Trophoblast cell (in vitro differentiated cells and primary cell): ENCODE measurements around the gene UHMK1.
A peak's percentile ranks its signal among the peaks of the same experiment; 100 is the strongest.

ENCODE experiments used
- DNase-seq, 2 donors: peaks; one replicate each; pipeline ENCODE4 v3.0.0-alpha.2; 2016
- H2AFZ ChIP-seq: 2 replicates; pipeline ENCODE4 v1.6.1; 2013; ENCODE audit warnings: low read length, moderate library complexity, mild to moderate bottlenecking; ENCODE audit not compliant: insufficient read depth, poor library complexity
- H2AK5ac ChIP-seq: 2 replicates; pipeline ENCODE4 v1.6.1; 2013; ENCODE audit warnings: mild to moderate bottlenecking, low read length
- H2BK120ac ChIP-seq: 2 replicates; pipeline ENCODE4 v1.6.1; 2013; ENCODE audit warnings: low read length, mild to moderate bottlenecking, moderate library complexity; ENCODE audit not compliant: insufficient read depth, poor library complexity
- H2BK12ac ChIP-seq: 2 replicates; pipeline ENCODE4 v1.6.1; 2013; ENCODE audit warnings: mild to moderate bottlenecking, low read length, moderate library complexity
- H2BK5ac ChIP-seq: 2 replicates; pipeline ENCODE4 v1.6.1; 2013; ENCODE audit warnings: low read length, low read depth, moderate library complexity, mild to moderate bottlenecking; ENCODE audit not compliant: poor library complexity
- H3K14ac ChIP-seq: 2 replicates; pipeline ENCODE4 v1.6.1; 2013; ENCODE audit warnings: mild to moderate bottlenecking, low read length
- H3K18ac ChIP-seq: 2 replicates; pipeline ENCODE4 v1.6.1; 2013; ENCODE audit warnings: mild to moderate bottlenecking, low read length
- H3K23ac ChIP-seq: 2 replicates; pipeline ENCODE4 v1.6.1; 2013; ENCODE audit warnings: low read length
- H3K27ac ChIP-seq: 2 replicates; pipeline ENCODE4 v1.5.1; 2013; ENCODE audit warnings: low read depth, mild to moderate bottlenecking, inconsistent platforms, low read length, moderate library complexity
- H3K27me3 ChIP-seq: 2 replicates; pipeline ENCODE4 v1.6.1; 2013; ENCODE audit warnings: inconsistent platforms, mild to moderate bottlenecking, low read length, moderate library complexity; ENCODE audit not compliant: insufficient read depth
- H3K36me3 ChIP-seq, 2 experiments: 1 replicate in 1 of 2; 2 replicates in 1 of 2; pipeline ENCODE4 v1.6.1; 2013; ENCODE audit warnings: low read length in 2 of 2, mild to moderate bottlenecking in 2 of 2, moderate library complexity in 1 of 2; ENCODE audit not compliant: insufficient read depth in 2 of 2, control insufficient read depth in 1 of 2
- H3K4ac ChIP-seq: 2 replicates; pipeline ENCODE4 v1.6.1; 2013; ENCODE audit warnings: low read depth, mild to moderate bottlenecking, low read length, moderate library complexity
- H3K4me1 ChIP-seq, 2 experiments: 1 replicate in 1 of 2; 2 replicates in 1 of 2; pipeline ENCODE4 v1.6.1; 2013; ENCODE audit warnings: low read length in 2 of 2, mild to moderate bottlenecking in 2 of 2, moderate library complexity in 1 of 2; ENCODE audit not compliant: insufficient read depth in 2 of 2, control insufficient read depth in 1 of 2
- H3K4me2 ChIP-seq: 2 replicates; pipeline ENCODE4 v1.6.1; 2013; ENCODE audit warnings: inconsistent platforms, mild to moderate bottlenecking, low read length, moderate library complexity
- H3K4me3 ChIP-seq: 2 replicates; pipeline ENCODE4 v1.5.1; 2013; ENCODE audit warnings: mild to moderate bottlenecking, low read depth, low read length, inconsistent platforms
- H3K79me1 ChIP-seq: one replicate; pipeline ENCODE4 v1.6.1; 2013; ENCODE audit warnings: low read length
- H3K79me2 ChIP-seq: 2 replicates; pipeline ENCODE4 v1.6.1; 2013; ENCODE audit warnings: low read length, mild to moderate bottlenecking; ENCODE audit not compliant: control insufficient read depth, insufficient read depth, poor library complexity
- H3K9ac ChIP-seq: 2 replicates; pipeline ENCODE4 v1.6.1; 2013; ENCODE audit warnings: mild to moderate bottlenecking, low read length
- H3K9me3 ChIP-seq: 2 replicates; pipeline ENCODE4 v1.6.1; 2013; ENCODE audit warnings: low read depth, mild to moderate bottlenecking, control low read depth, inconsistent platforms, low read length; ENCODE audit not compliant: insufficient read depth
- H4K12ac ChIP-seq: 2 replicates; pipeline ENCODE4 v1.6.1; 2013; ENCODE audit warnings: low read depth, mild to moderate bottlenecking, low read length, moderate library complexity
- H4K8ac ChIP-seq: 2 replicates; pipeline ENCODE4 v1.6.1; 2013; ENCODE audit warnings: low read depth, mild to moderate bottlenecking, low read length, moderate library complexity
- H4K91ac ChIP-seq: one replicate; pipeline ENCODE4 v1.6.1; 2013; ENCODE audit warnings: low read depth, mild to moderate bottlenecking, low read length, moderate library complexity
- WGBS: extraction: QIAGEN DNeasy Blood & Tissue Kit; methylation state at CpG from one replicate; pipeline ENCODE4 v1.1.7; 2013; ENCODE audit warnings: missing lambda C conversion rate; ENCODE audit not compliant: insufficient read length, insufficient coverage; ENCODE audit errors: extremely low coverage; 5-methylcytosine and 5-hydroxymethylcytosine counted together

UHMK1 gene

DNA sequence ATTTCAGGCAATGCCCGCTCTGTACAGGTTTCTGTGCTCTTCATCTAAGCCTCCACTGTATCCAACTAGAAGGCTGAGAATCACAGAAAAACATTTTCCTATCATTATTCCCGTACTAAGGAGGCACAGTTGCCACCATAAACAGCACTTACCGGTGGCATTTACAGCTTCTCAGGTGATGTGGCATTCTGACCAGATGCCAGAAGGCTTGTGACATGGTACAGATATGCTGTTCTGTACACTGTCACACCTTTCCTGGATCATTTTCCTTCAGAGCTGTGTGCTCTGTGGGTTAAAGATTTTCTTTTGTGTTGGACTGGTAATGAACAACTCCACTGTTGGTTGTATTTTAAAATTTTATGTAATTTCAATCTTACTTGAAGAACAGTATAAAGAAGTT, 59.9 kb downstream of the UHMK1 start:
- no peaks in the 10 kb centered on the region for H3K36me3 ChIP-seq
- H3K27ac ChIP-seq = no peak overlapping the region
- H3K9me3 ChIP-seq = peaks cover 2% of the 10 kb centered on the region

DNA sequence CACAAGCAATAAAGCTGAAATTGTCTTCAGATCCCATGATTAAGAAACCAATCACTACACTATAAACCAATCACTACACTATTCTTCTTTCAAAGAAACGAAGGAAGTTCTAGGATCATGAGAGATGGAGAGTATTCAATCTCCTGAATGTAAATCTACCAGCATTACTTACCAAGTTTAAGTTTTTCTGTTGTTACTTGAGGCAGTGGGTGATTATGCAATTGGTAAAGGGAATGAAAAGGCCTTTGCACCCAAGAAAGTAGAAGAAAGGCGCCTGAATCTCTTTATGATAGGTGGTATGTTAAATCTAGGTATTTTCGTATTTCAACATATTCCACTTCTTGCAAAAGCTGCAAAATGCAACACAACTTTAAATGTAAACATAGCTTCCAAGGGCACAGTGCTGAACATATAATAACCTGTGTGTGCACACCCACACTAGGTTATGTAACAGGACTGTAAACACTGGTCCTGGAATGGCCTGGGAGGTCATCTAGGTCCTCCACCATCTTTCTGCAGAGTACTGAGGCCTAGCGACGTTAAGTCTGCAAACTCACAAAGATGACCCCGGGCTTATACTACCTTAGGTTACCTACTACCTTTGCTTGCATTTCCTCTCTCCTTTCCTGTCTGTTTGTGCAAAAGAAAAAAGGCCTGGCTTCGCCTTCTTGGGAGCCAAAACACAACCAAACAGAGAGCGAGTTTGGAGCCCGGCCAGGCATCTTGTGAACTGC, 62.9 kb downstream of the UHMK1 start:
- Histone ChIP-seq H2BK5ac (peak overlapping the region; percentile 24), H3K36me3 (no peaks in the 10 kb centered on the region), H3K27me3 (no peaks in the 10 kb centered on the region), H3K4me1 (peaks cover 3 to 4% of the 10 kb centered on the region in 2 experiments), H4K12ac (peak overlapping the region; percentile 2), H4K8ac (peak overlapping the region; percentile 81), H2BK12ac (no peak overlapping the region), H3K23ac (no peak overlapping the region), H3K4me2 (peak overlapping the region; percentile 94), H3K9ac (peak overlapping the region; percentile 94), H2BK120ac (no peak overlapping the region), H3K14ac (no peak overlapping the region), H3K27ac (peak overlapping the region; percentile 62), H2AK5ac (no peak overlapping the region), H3K9me3 (peaks cover 2% of the 10 kb centered on the region), H3K4me3 (no peak overlapping the region), H3K4ac (peak overlapping the region; percentile 13), H2AFZ (peak overlapping the region; percentile 18), H3K79me1 (peaks cover 9% of the 10 kb centered on the region), H3K18ac (peak overlapping the region; percentile 6), H4K91ac (peak overlapping the region; percentile 11), H3K79me2 (peaks cover 7% of the 10 kb centered on the region)
- peak in 1 of 2 donors; percentile 41 for DNase-seq
- whole genome bisulfite sequencing = no CpG with 5 or more reads among the region's 9 CpGs

More for the DNA sequence above, 59.9 kb downstream of the UHMK1 start:
- H3K27me3 ChIP-seq = no peaks in the 10 kb centered on the region
- no peak overlapping the region for H3K9ac ChIP-seq
- peaks cover 3 to 4% of the 10 kb centered on the region in 2 experiments for H3K4me1 ChIP-seq
- H2BK120ac ChIP-seq = no peak overlapping the region
- H3K4me3 ChIP-seq = no peak overlapping the region
- H3K79me2 ChIP-seq = peaks cover 7% of the 10 kb centered on the region
- no peak overlapping the region for H2AFZ ChIP-seq
- no peak overlapping the region for H4K12ac ChIP-seq
- H2AK5ac ChIP-seq = no peak overlapping the region
- H3K79me1 ChIP-seq = peaks cover 9% of the 10 kb centered on the region
- no CpG with 5 or more reads among the region's 3 CpGs for WGBS
- H3K4ac ChIP-seq = no peak overlapping the region
- no peak overlapping the region for H2BK12ac ChIP-seq
- no peak overlapping the region for H4K8ac ChIP-seq
- no peak overlapping the region for H2BK5ac ChIP-seq
- DNase-seq = no peak
- no peak overlapping the region for H3K23ac ChIP-seq
- no peak overlapping the region for H3K4me2 ChIP-seq
- no peak overlapping the region for H3K18ac ChIP-seq
- no peak overlapping the region for H3K14ac ChIP-seq
- no peak overlapping the region for H4K91ac ChIP-seq

DNA sequence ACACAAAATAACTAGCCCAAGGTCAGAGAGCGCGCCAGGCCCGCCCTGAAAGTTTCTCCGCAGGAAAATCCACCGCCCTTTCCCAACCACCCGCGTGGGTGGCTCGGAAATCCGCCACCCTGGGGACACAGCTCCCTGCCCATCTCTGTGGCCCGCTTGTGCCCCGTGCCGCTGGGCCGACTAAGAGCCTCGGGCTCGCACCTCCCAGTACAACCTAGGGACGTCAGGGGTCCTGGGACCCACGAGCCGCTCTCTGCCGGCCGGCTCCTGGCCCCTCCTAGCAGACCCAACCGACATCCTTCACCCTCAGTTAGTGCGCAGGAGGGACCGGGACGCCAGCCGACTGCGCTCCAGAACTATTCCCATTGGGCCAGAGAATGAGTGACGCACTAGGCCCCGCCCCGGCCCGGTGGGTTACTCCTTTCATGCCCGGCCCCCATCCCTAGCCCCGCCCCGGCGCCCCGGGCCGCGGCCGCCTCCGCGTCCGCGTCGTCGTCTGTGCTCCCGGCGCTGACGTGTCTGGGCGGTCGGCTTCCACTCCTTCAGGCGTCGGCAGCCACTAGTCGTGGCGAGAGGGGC, 63.5 kb downstream of the UHMK1 start:
- Histone ChIP-seq H2BK5ac (peak overlapping the region; percentile 24), H3K14ac (peak overlapping the region; percentile 2), H3K79me1 (peaks cover 9% of the 10 kb centered on the region), H3K18ac (peak overlapping the region; percentile 6), H2AK5ac (no peak overlapping the region), H3K4me1 (peaks cover 3% of the 10 kb centered on the region in 2 experiments), H2BK12ac (no peak overlapping the region), H3K27ac (peak overlapping the region; percentile 68), H3K79me2 (peaks cover 7% of the 10 kb centered on the region), H3K36me3 (peaks cover 0 to 2% of the 10 kb centered on the region in 2 experiments), H3K4me2 (peak overlapping the region; percentile 94), H4K8ac (peak overlapping the region; percentile 81), H2AFZ (peak overlapping the region; percentile 18), H3K27me3 (no peaks in the 10 kb centered on the region), H3K23ac (no peak overlapping the region), H3K4me3 (peak overlapping the region; percentile 98), H4K91ac (peak overlapping the region; percentile 11), H3K4ac (peak overlapping the region; percentile 13), H3K9ac (peak overlapping the region; percentile 94), H4K12ac (peak overlapping the region; percentile 2), H2BK120ac (peak overlapping the region; percentile 14), H3K9me3 (peaks cover 2% of the 10 kb centered on the region)
- no CpG with 5 or more reads among the region's 53 CpGs for WGBS
- DNase-seq = peak; percentile 99

DNA sequence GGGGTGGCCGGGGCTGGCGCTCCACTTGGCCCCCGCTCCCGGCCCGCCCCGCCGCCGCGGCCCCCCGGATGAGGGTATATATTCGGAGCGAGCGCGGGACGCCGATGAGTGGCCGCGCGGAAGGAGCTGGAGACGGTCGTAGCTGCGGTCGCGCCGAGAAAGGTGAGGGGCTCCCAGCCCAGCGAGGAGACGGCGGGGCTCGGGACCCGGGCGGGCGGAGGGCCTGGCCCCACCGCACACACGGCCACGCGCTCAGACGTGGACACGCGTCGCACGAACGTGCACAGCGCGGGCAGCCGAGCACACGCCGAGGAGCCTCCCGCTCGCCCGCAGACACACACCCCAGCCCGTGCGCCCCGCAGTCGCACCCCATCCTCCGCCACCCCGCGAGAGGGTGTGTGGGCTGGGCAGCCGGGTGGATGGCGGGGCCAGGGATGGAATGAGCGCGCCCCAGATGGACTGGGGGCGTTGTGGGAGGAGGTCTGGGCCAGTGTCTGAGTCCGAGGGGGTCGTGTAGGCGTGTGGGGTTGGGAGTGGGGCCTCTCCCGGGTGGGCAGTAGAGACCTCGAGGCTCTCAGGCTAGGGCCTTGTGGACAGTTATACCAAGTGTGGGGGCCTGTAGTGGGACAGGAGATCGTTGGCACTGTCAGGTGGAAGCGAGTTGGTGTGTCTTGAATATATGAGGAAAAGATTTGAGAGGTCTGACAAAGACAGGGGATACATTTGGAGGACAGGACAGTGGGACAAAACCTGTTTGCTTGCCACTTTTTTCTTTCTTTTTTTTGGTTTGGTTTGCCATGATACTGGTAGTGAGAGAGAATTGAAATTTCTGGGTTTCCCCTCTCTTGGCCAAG, 64.2 kb downstream of the UHMK1 start, which contains the start of gene UAP1:
Gene UAP1, plus strand, starts transcription at position 107 of the 854 bp plus-strand sequence. CDS start 4,347 bp downstream, outside the sequence.
- peaks cover 2% of the 10 kb centered on the region for H3K9me3 ChIP-seq
- peaks cover 2 to 6% of the 10 kb centered on the region in 2 experiments for H3K36me3 ChIP-seq
- peak within 1 kb of the TSS; percentile 73 for H3K4ac ChIP-seq
- H2BK12ac ChIP-seq = peak within 1 kb of the TSS; percentile 34
- H3K79me2 ChIP-seq = peaks cover 7% of the 10 kb centered on the region
- H3K4me3 ChIP-seq = peak within 1 kb of the TSS; percentile 98
- peak within 1 kb of the TSS; percentile 88 for H4K91ac ChIP-seq
- H3K23ac ChIP-seq = no peak within 1 kb of the TSS
- H3K14ac ChIP-seq = peak within 1 kb of the TSS; percentile 87
- peaks cover 9% of the 10 kb centered on the region for H3K79me1 ChIP-seq
- no CpG with 5 or more reads among the region's 69 CpGs for WGBS
- H3K4me2 ChIP-seq = peak within 1 kb of the TSS; percentile 94
- peak within 1 kb of the TSS; percentile 88 for H2AK5ac ChIP-seq
- H4K8ac ChIP-seq = peak within 1 kb of the TSS; percentile 90
- H2BK5ac ChIP-seq = peak within 1 kb of the TSS; percentile 91
- no peak for DNase-seq
- H3K18ac ChIP-seq = peak within 1 kb of the TSS; percentile 83
- peak within 1 kb of the TSS; percentile 41 for H2AFZ ChIP-seq
- peaks cover 2 to 3% of the 10 kb centered on the region in 2 experiments for H3K4me1 ChIP-seq
- H4K12ac ChIP-seq = peak within 1 kb of the TSS; percentile 87
- peak within 1 kb of the TSS; percentile 91 for H2BK120ac ChIP-seq
- peak within 1 kb of the TSS; percentile 68 for H3K27ac ChIP-seq
- H3K27me3 ChIP-seq = no peaks in the 10 kb centered on the region
- peak within 1 kb of the TSS; percentile 95 for H3K9ac ChIP-seq
